Measurements from ENCODE around the gene MTRF1L. TPM values are rescaled to one million over a fixed set of nuclear protein-coding genes. Genes with fewer than 3 reads are reported as not detected.

Gene MTRF1L
- total and polyA plus RNA-seq, 2 donors from 2014 or later, result 15.8 to 19.2 TPM

DNA sequence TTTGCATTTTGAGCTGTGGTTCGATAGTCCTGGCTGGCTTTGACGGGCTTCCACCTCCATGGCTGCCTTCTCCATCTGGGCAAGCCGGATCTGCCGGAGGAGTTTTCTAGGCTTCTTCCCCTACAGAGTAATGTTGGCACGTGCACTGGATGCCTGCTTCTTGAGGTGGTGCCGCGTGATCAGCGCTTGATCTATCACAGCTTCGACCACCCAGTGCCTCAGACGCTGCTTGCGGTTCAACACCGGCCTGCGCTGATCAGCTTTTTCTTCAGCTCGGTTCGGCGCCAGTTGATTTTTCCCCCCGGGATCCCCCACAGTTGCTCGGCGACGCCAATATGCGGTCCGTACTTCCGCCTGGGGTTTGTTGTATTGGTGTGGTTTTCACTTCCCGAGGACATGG, 43.2 kb downstream of the MTRF1L start:
- Histone ChIP-seq H3K4me3 (ENCODE audit: low read length in 3 of 3) (no peak overlapping the region), H3K36me3 (ENCODE audit: control insufficient read depth in 2 of 3, insufficient read depth in 3 of 3, low read length in 3 of 3) (no peaks in the 10 kb centered on the region), H3K27ac (ENCODE audit: low read depth in 2 of 2, low read length in 2 of 2) (no peak overlapping the region), H3K4me1 (ENCODE audit: control insufficient read depth in 2 of 3, insufficient read depth in 2 of 3, low read depth in 1 of 3, low read length in 3 of 3) (no peaks in the 10 kb centered on the region), H3K9ac (ENCODE audit: low read length in 3 of 3) (no peak overlapping the region), H3K9me3 (ENCODE audit: control insufficient read depth in 2 of 3, insufficient read depth in 1 of 3, low read length in 3 of 3) (no peaks in the 10 kb centered on the region), H3K27me3 (ENCODE audit: control insufficient read depth, insufficient read depth, low read length) (no peaks in the 10 kb centered on the region)
- TF ChIP-seq, protein P1, sequence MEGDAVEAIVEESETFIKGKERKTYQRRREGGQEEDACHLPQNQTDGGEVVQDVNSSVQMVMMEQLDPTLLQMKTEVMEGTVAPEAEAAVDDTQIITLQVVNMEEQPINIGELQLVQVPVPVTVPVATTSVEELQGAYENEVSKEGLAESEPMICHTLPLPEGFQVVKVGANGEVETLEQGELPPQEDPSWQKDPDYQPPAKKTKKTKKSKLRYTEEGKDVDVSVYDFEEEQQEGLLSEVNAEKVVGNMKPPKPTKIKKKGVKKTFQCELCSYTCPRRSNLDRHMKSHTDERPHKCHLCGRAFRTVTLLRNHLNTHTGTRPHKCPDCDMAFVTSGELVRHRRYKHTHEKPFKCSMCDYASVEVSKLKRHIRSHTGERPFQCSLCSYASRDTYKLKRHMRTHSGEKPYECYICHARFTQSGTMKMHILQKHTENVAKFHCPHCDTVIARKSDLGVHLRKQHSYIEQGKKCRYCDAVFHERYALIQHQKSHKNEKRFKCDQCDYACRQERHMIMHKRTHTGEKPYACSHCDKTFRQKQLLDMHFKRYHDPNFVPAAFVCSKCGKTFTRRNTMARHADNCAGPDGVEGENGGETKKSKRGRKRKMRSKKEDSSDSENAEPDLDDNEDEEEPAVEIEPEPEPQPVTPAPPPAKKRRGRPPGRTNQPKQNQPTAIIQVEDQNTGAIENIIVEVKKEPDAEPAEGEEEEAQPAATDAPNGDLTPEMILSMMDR (IDR thresholded peaks at IDR 0.05; ENCODE audit: borderline replicate concordance, extremely low read depth, insufficient read depth), result no peak
- intact Hi-C loops (cut with DNase I), result no loop called here
- DNase-seq (no peak), FAIRE-seq (no peak)

DNA sequence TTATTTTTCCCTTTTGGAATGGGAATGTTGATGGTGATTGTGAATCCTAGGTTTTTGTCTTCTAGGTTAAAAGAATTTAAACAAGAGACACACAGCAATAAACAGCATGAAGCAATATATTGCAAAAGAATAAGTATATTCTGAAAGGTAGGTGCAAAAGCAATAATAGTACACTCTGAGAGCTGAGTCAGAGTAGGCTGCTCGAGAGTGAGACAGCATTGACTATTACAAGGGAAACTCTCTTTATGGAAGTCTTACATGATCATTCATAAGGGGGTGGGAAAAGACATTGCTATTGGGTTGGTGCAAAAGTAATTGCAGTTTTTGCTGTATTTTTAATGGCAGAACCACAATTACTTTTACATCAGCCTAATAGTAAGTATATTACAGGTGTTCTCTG, 44.7 kb downstream of the MTRF1L start:
- H3K9ac ChIP-seq (ENCODE audit: low read length in 3 of 3), result no peak overlapping the region
- H3K4me3 ChIP-seq (ENCODE audit: low read length in 3 of 3), result no peak overlapping the region
- DNase-seq (no peak), FAIRE-seq (no peak)
- intact Hi-C loops (cut with DNase I), result no loop called here
- TF ChIP-seq, protein P1 (IDR thresholded peaks at IDR 0.05; ENCODE audit: borderline replicate concordance, extremely low read depth, insufficient read depth), result no peak
- no peaks in the 10 kb centered on the region for H3K36me3 ChIP-seq (ENCODE audit: control insufficient read depth in 2 of 3, insufficient read depth in 3 of 3, low read length in 3 of 3)
- no peaks in the 10 kb centered on the region for H3K27me3 ChIP-seq (ENCODE audit: control insufficient read depth, insufficient read depth, low read length)
- no peaks in the 10 kb centered on the region for H3K9me3 ChIP-seq (ENCODE audit: control insufficient read depth in 2 of 3, insufficient read depth in 1 of 3, low read length in 3 of 3)
- H3K4me1 ChIP-seq (ENCODE audit: control insufficient read depth in 2 of 3, insufficient read depth in 2 of 3, low read depth in 1 of 3, low read length in 3 of 3), result no peaks in the 10 kb centered on the region
- no peak overlapping the region for H3K27ac ChIP-seq (ENCODE audit: low read depth in 2 of 2, low read length in 2 of 2)

DNA sequence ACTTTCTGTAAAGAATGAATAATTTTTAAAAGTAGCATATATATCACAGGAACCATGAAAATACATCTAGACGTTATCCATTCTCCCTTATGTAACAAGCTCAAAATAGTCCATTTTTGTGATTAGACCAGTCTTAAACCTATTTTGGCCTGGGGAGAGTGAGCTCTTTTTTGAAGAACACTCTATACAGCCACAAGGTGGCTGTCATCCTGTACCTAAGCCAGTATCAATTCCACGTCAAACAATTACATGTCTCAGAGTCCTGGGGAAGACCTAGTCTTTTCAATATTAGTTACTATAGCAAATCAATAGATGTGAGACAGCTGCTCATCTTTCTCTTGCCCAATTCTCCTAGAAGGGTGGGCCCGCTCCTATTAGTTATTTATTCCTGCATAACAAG, 48.1 kb downstream of the MTRF1L start:
- H3K36me3 ChIP-seq (ENCODE audit: control insufficient read depth in 2 of 3, insufficient read depth in 3 of 3, low read length in 3 of 3), result no peaks in the 10 kb centered on the region
- no peak for DNase-seq
- H3K27me3 ChIP-seq (ENCODE audit: control insufficient read depth, insufficient read depth, low read length), result no peaks in the 10 kb centered on the region
- H3K9me3 ChIP-seq (ENCODE audit: control insufficient read depth in 2 of 3, insufficient read depth in 1 of 3, low read length in 3 of 3), result no peaks in the 10 kb centered on the region
- intact Hi-C loops (cut with DNase I), result no loop called here
- H3K4me3 ChIP-seq (ENCODE audit: low read length in 3 of 3), result no peak overlapping the region
- no peak overlapping the region for H3K9ac ChIP-seq (ENCODE audit: low read length in 3 of 3)
- TF ChIP-seq, protein P1 (IDR thresholded peaks at IDR 0.05; ENCODE audit: borderline replicate concordance, extremely low read depth, insufficient read depth), result no peak
- FAIRE-seq, result no peak
- H3K27ac ChIP-seq (ENCODE audit: low read depth in 2 of 2, low read length in 2 of 2), result no peak overlapping the region
- H3K4me1 ChIP-seq (ENCODE audit: control insufficient read depth in 2 of 3, insufficient read depth in 2 of 3, low read depth in 1 of 3, low read length in 3 of 3), result no peaks in the 10 kb centered on the region

DNA sequence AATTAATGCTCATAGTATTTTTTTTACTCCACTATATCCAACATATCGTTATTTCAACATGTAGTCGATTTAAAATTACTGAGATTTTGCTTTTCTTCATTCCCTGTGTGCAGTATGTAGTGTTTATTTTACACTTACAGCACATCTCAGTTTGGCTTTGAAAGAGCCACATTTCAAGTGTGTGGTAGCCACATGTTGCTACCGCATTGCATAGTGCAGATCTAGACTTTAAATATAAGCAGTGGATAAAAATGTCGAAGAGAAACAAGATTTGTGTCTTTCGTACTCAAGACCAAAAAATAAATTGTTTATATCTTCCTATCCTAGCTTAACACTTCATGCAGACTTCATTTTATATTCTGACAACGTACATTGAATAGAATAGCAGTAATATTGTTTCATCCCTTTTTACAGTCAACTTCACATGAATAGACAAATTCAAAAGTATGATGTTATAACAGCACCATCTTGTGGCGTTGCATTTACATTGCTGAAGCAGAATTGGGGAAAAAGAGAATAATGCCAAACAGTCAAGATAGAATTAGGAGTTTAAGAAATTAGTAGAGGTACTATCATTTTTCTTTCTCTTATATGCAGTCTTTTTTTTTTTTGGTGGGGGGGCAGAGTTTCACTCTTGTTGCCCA, 49.5 kb downstream of the MTRF1L start:
- Histone ChIP-seq H3K27me3 (ENCODE audit: control insufficient read depth, insufficient read depth, low read length) (no peaks in the 10 kb centered on the region), H3K36me3 (ENCODE audit: control insufficient read depth in 2 of 3, insufficient read depth in 3 of 3, low read length in 3 of 3) (no peaks in the 10 kb centered on the region), H3K27ac (ENCODE audit: low read depth in 2 of 2, low read length in 2 of 2) (no peak overlapping the region), H3K4me1 (ENCODE audit: control insufficient read depth in 2 of 3, insufficient read depth in 2 of 3, low read depth in 1 of 3, low read length in 3 of 3) (no peaks in the 10 kb centered on the region), H3K4me3 (ENCODE audit: low read length in 3 of 3) (no peak overlapping the region), H3K9ac (ENCODE audit: low read length in 3 of 3) (no peak overlapping the region), H3K9me3 (ENCODE audit: control insufficient read depth in 2 of 3, insufficient read depth in 1 of 3, low read length in 3 of 3) (no peaks in the 10 kb centered on the region)
- intact Hi-C loops (cut with DNase I), result no loop called here
- FAIRE-seq (peak; percentile 60), DNase-seq (peak in 2 of 5 donors; percentile 27 to 37)
- TF ChIP-seq, protein P1 (IDR thresholded peaks at IDR 0.05; ENCODE audit: borderline replicate concordance, extremely low read depth, insufficient read depth), result peak; percentile 33

Measured in kidney (tissue), 14 donors.